OCI-LY1 (cell line): ENCODE measurements around the gene KPNA1.

Experiments used
- H2AFZ ChIP-seq: fragments of 200-600 bp; sonication (generic), shearing (Covaris generic); 2 replicates; pipeline ENCODE4 v1.6.0; 2014; ENCODE audit warnings: antibody characterized with exemption, mild to moderate bottlenecking, low read length
- H3F3A ChIP-seq: fragments of 200-600 bp; sonication (generic), shearing (Covaris generic); 2 replicates; pipeline ENCODE4 v1.6.0; 2014; ENCODE audit warnings: mild to moderate bottlenecking, antibody characterized with exemption, low read length, moderate library complexity; ENCODE audit not compliant: insufficient read depth
- H3K27ac ChIP-seq: fragments of 200-600 bp; sonication (generic); 2 replicates; pipeline ENCODE4 v1.5.1; 2014; ENCODE audit warnings: low read length, mixed run types, mild to moderate bottlenecking, low read depth; ENCODE audit not compliant: poor library complexity, severe bottlenecking
- H3K27me3 ChIP-seq: fragments of 200-600 bp; sonication (generic); 2 replicates; pipeline ENCODE4 v1.6.0; 2014; ENCODE audit warnings: antibody characterized with exemption, mild to moderate bottlenecking, low read length, moderate library complexity; ENCODE audit not compliant: insufficient read depth
- H3K36me3 ChIP-seq: fragments of 200-600 bp; sonication (generic); 2 replicates; pipeline ENCODE4 v1.6.1; 2014; ENCODE audit warnings: mild to moderate bottlenecking, antibody characterized with exemption, low read length, moderate library complexity, mixed read lengths; ENCODE audit not compliant: insufficient read depth
- H3K4me1 ChIP-seq: fragments of 200-600 bp; sonication (generic); 2 replicates; pipeline ENCODE4 v1.5.1; 2014; ENCODE audit warnings: mild to moderate bottlenecking, low read length, moderate library complexity; ENCODE audit not compliant: insufficient read depth, severe bottlenecking
- H3K4me2 ChIP-seq: fragments of 200-600 bp; sonication (generic), shearing (Covaris generic); 2 replicates; pipeline ENCODE4 v1.6.1; 2014; ENCODE audit warnings: low read length
- H3K4me3 ChIP-seq: fragments of 200-600 bp; sonication (generic); 2 replicates; pipeline ENCODE4 v1.5.1; 2014; ENCODE audit warnings: low read length, low read depth, mild to moderate bottlenecking, mixed read lengths; ENCODE audit not compliant: poor library complexity, severe bottlenecking
- H3K79me2 ChIP-seq: fragments of 200-600 bp; shearing (Covaris generic); 2 replicates; pipeline ENCODE4 v1.6.1; 2016; ENCODE audit warnings: mixed run types, low read length, mixed read lengths; ENCODE audit not compliant: insufficient read depth
- H3K9ac ChIP-seq: fragments of 200-600 bp; sonication (generic), shearing (Covaris generic); 2 replicates; pipeline ENCODE4 v1.6.1; 2014; ENCODE audit warnings: mild to moderate bottlenecking, low read length, mixed read lengths
- H3K9me2 ChIP-seq: fragments of 200-600 bp; sonication (generic), shearing (Covaris generic); 2 replicates; pipeline ENCODE4 v1.6.1; 2014; ENCODE audit warnings: low read depth, mild to moderate bottlenecking, low read length, mixed read lengths
- H3K9me3 ChIP-seq: fragments of 200-600 bp; shearing (Covaris generic); 2 replicates; pipeline ENCODE4 v1.6.1; 2014; ENCODE audit warnings: low read length, mixed read lengths
- H4K20me1 ChIP-seq: fragments of 200-600 bp; sonication (generic), shearing (Covaris generic); 2 replicates; pipeline ENCODE4 v1.6.0; 2016; ENCODE audit warnings: mild to moderate bottlenecking, low read length; ENCODE audit not compliant: insufficient read depth
- CTCF ChIP-seq: fragments of 200-600 bp; sonication (generic), shearing (Covaris generic); IDR thresholded peaks from 2 replicates; pipeline ENCODE4 v1.5.1; 2017; ENCODE audit warnings: mild to moderate bottlenecking, antibody characterized with exemption, low read length, moderate library complexity, mixed read lengths
- EZH2 ChIP-seq: fragments of 200-600 bp; sonication (generic), shearing (Covaris generic); IDR thresholded peaks from 2 replicates; pipeline ENCODE4 v1.8.0; 2017; ENCODE audit warnings: borderline replicate concordance, mixed run types, mild to moderate bottlenecking, antibody characterized with exemption, low read length, moderate library complexity, mixed read lengths

The KPNA1 gene

GRCh38 chr3:122516846-122517360, 2.2 kb upstream of the KPNA1 start:
- Histone ChIP-seq H3K36me3 (no peaks in the 10 kb centered on the region), H3K27me3 (no peaks in the 10 kb centered on the region), H3K9me2 (no peaks in the 10 kb centered on the region), H3K4me2 (no peak overlapping the region), H3F3A (no peaks in the 10 kb centered on the region), H3K79me2 (peaks cover 21% of the 10 kb centered on the region), H3K4me3 (no peak overlapping the region), H2AFZ (no peak overlapping the region), H3K27ac (no peak overlapping the region), H4K20me1 (peaks cover 6% of the 10 kb centered on the region; the same call in 1 of the 2 replicates), H3K9me3 (no peaks in the 10 kb centered on the region), H3K4me1 (peaks cover 23% of the 10 kb centered on the region), H3K9ac (no peak overlapping the region)
- TF ChIP-seq CTCF, result no peak
- no peak for TF ChIP-seq EZH2

- H2AFZ ChIP-seq, result peak overlapping the region; percentile 13; the same call in 1 of the 2 replicates
- peaks cover 5% of the 10 kb centered on the region; the same call in 1 of the 2 replicates for H3K36me3 ChIP-seq
- H3K4me3 ChIP-seq, result no peak overlapping the region
- no peak overlapping the region for H3K27ac ChIP-seq
- TF ChIP-seq EZH2, result no peak
- H3F3A ChIP-seq, result no peaks in the 10 kb centered on the region
- no peaks in the 10 kb centered on the region for H3K27me3 ChIP-seq
- no peak overlapping the region for H3K9ac ChIP-seq
- no peaks in the 10 kb centered on the region for H3K9me3 ChIP-seq
- no peaks in the 10 kb centered on the region for H3K9me2 ChIP-seq
- H4K20me1 ChIP-seq, result peaks cover 6% of the 10 kb centered on the region; the same call in 1 of the 2 replicates
- peaks cover 31% of the 10 kb centered on the region for H3K79me2 ChIP-seq
- H3K4me1 ChIP-seq, result peaks cover 23% of the 10 kb centered on the region
- no peak overlapping the region for H3K4me2 ChIP-seq
Measured at GRCh38 chr3:122515870-122516269, 1.1 kb upstream of the KPNA1 start.

- TF ChIP-seq EZH2 (no peak), CTCF (no peak)
- no peaks in the 10 kb centered on the region for H3K9me3 ChIP-seq
- H3K9me2 ChIP-seq, result no peaks in the 10 kb centered on the region
- peak overlapping the region; percentile 72; the same call in 1 of the 2 replicates for H2AFZ ChIP-seq
- H3F3A ChIP-seq, result no peaks in the 10 kb centered on the region
- peaks cover 6% of the 10 kb centered on the region; the same call in 1 of the 2 replicates for H4K20me1 ChIP-seq
- H3K27ac ChIP-seq, result no peak overlapping the region
- H3K4me1 ChIP-seq, result peaks cover 23% of the 10 kb centered on the region
- peaks cover 39% of the 10 kb centered on the region for H3K79me2 ChIP-seq
- H3K36me3 ChIP-seq, result peaks cover 10% of the 10 kb centered on the region; the same call in 1 of the 2 replicates
- peak overlapping the region; percentile 73 for H3K4me2 ChIP-seq
- H3K27me3 ChIP-seq, result no peaks in the 10 kb centered on the region
- H3K4me3 ChIP-seq, result peak overlapping the region; percentile 89
- H3K9ac ChIP-seq, result peak overlapping the region; percentile 91; the same call in 1 of the 2 replicates
Measured at GRCh38 chr3:122515020-122515468, 305 bp upstream of the KPNA1 start.
